Thyroid gland (tissue), 4 donors: ENCODE results near the gene SCP2D1.

Experiments
- CTCF ChIP-seq, 6 experiments: fragments of 200-600 bp in 3 of 6; fragments of 450-650 bp in 3 of 6; sonication (generic) in 3 of 6; IDR thresholded peaks; one replicate each; pipeline ENCODE4 v1.5.1; 2016 to 2019; ENCODE audit warnings: antibody characterized with exemption in 6 of 6, mild to moderate bottlenecking in 2 of 6, inconsistent platforms in 1 of 6, moderate library complexity in 1 of 6
- POLR2A ChIP-seq, 2 donors: fragments of 450-650 bp; IDR thresholded peaks; one replicate each; pipeline ENCODE4 v1.6.1; 2017; ENCODE audit warnings: antibody characterized with exemption in 2 of 2, mild to moderate bottlenecking in 2 of 2, moderate library complexity in 1 of 2

GRCh38 chr20:18778690-18779392 is 34.7 kb upstream of the SCP2D1 start:
- no peak for TF ChIP-seq CTCF (IDR thresholded peaks at IDR 0.05)
- no peak for TF ChIP-seq POLR2A (IDR thresholded peaks at IDR 0.05)
